ENCODE data around the gene CERS6.

CERS6 gene

DNA sequence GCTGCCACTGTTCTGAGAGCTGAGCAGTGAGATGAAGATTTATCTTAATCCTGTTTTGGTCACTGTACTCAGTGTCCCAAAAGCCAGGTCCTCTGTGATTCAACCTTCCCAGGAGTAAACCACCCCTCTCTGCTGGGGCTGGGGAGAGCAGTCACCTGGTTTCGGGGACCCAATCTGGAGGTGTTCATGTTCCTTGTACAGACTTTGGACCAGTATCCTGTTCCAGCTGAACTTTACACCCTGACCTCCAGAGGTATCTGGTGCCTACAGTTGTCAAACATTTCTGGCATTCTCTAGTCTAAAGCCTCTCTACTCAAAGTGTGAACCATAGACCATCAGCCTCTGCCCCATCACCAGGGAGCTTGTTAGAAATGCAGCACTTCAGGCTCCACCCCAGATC, 22.1 kb downstream of the CERS6 start (continued):
- TF ChIP-seq, protein P1, sequence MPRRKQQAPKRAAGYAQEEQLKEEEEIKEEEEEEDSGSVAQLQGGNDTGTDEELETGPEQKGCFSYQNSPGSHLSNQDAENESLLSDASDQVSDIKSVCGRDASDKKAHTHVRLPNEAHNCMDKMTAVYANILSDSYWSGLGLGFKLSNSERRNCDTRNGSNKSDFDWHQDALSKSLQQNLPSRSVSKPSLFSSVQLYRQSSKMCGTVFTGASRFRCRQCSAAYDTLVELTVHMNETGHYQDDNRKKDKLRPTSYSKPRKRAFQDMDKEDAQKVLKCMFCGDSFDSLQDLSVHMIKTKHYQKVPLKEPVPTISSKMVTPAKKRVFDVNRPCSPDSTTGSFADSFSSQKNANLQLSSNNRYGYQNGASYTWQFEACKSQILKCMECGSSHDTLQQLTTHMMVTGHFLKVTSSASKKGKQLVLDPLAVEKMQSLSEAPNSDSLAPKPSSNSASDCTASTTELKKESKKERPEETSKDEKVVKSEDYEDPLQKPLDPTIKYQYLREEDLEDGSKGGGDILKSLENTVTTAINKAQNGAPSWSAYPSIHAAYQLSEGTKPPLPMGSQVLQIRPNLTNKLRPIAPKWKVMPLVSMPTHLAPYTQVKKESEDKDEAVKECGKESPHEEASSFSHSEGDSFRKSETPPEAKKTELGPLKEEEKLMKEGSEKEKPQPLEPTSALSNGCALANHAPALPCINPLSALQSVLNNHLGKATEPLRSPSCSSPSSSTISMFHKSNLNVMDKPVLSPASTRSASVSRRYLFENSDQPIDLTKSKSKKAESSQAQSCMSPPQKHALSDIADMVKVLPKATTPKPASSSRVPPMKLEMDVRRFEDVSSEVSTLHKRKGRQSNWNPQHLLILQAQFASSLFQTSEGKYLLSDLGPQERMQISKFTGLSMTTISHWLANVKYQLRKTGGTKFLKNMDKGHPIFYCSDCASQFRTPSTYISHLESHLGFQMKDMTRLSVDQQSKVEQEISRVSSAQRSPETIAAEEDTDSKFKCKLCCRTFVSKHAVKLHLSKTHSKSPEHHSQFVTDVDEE (CRISPR knock-in tag; IDR thresholded peaks at IDR 0.05): no peak
- no peak for TF ChIP-seq TOX (CRISPR knock-in tag; IDR thresholded peaks at IDR 0.05; ENCODE audit: borderline replicate concordance)

DNA sequence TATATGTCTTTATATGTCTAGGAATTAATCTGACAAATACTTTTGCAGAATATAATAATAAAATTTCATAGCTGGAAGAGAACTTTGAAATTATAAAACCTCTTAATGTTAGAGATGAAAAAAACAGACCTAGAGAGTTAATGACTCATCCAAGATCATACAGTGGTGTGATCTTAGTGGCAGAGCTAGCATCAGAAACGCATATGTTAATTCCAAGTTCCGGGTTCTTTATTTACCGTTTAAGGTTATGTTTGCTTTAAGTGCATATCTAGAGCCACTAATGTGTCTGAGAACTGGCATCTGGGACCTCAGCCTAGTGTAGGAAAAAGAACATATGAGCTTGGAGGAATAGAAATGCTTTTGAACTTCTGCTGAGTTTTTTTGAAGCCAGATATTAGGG, 24.3 kb downstream of the CERS6 start:
- TF ChIP-seq ZFP3 (CRISPR knock-in tag; IDR thresholded peaks at IDR 0.05) (no peak), ISL1 (CRISPR knock-in tag; IDR thresholded peaks at IDR 0.05) (no peak)
- no peak for ATAC-seq

DNA sequence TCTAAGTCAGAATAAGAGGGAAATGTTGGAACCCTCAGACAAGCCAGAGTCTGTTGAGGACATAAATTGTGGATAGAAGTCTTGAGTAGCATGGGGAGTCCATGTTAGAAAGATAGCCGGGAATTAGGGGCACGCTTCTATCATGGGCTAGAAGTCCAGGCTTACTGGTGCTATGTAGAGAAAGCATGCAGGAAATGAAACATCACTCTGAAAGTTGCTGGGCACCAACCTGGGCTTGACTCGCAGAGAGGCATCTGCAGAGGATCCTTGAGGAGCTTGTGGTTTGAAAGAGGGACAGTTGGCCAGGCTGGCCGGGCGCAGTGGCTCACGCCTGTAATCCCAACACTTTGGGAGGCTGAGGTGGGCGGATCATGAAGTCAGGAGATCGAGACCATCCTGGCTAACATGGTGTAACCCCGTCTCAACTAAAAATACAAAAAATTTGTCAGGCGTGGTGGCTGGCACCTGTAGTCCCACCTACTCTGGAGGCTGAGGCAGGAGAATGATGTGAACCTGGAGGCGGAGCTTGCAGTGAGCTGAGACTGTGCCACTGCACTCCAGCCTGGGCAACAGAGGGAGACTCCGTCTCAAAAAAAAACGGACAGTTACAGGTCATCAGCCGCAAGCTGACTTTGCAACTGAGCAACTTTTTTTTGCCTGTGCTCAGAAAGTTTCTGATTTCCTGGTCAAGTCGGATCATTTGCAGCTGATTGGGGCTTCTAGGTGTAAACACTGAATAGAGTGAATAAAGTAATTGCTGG, 24.9 kb downstream of the CERS6 start:
- ATAC-seq: no peak
- TF ChIP-seq, protein P2, sequence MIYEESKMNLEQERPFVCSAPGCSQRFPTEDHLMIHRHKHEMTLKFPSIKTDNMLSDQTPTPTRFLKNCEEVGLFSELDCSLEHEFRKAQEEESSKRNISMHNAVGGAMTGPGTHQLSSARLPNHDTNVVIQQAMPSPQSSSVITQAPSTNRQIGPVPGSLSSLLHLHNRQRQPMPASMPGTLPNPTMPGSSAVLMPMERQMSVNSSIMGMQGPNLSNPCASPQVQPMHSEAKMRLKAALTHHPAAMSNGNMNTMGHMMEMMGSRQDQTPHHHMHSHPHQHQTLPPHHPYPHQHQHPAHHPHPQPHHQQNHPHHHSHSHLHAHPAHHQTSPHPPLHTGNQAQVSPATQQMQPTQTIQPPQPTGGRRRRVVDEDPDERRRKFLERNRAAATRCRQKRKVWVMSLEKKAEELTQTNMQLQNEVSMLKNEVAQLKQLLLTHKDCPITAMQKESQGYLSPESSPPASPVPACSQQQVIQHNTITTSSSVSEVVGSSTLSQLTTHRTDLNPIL (CRISPR knock-in tag; IDR thresholded peaks at IDR 0.05; ENCODE audit: low read depth): no peak
- TF ChIP-seq ZNF8 (CRISPR knock-in tag; IDR thresholded peaks at IDR 0.05) (no peak), ZFP3 (CRISPR knock-in tag; IDR thresholded peaks at IDR 0.05) (no peak), ARNTL (CRISPR knock-in tag; IDR thresholded peaks at IDR 0.05; ENCODE audit: borderline replicate concordance, low read depth) (no peak), BACH2 (CRISPR knock-in tag; IDR thresholded peaks at IDR 0.05; ENCODE audit: borderline replicate concordance) (no peak), ZNF565 (CRISPR knock-in tag; conservative IDR thresholded peaks at IDR 0.05; ENCODE audit: low read depth) (no peak), CSDC2 (CRISPR knock-in tag; IDR thresholded peaks at IDR 0.05) (no peak), SNAI2 (CRISPR knock-in tag; IDR thresholded peaks at IDR 0.05) (no peak)
- TF ChIP-seq, protein P1 (CRISPR knock-in tag; IDR thresholded peaks at IDR 0.05): no peak
- TF ChIP-seq, protein P3, sequence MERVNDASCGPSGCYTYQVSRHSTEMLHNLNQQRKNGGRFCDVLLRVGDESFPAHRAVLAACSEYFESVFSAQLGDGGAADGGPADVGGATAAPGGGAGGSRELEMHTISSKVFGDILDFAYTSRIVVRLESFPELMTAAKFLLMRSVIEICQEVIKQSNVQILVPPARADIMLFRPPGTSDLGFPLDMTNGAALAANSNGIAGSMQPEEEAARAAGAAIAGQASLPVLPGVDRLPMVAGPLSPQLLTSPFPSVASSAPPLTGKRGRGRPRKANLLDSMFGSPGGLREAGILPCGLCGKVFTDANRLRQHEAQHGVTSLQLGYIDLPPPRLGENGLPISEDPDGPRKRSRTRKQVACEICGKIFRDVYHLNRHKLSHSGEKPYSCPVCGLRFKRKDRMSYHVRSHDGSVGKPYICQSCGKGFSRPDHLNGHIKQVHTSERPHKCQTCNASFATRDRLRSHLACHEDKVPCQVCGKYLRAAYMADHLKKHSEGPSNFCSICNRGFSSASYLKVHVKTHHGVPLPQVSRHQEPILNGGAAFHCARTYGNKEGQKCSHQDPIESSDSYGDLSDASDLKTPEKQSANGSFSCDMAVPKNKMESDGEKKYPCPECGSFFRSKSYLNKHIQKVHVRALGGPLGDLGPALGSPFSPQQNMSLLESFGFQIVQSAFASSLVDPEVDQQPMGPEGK (CRISPR knock-in tag; IDR thresholded peaks at IDR 0.05; ENCODE audit: borderline replicate concordance): no peak
- TF ChIP-seq, protein P4, sequence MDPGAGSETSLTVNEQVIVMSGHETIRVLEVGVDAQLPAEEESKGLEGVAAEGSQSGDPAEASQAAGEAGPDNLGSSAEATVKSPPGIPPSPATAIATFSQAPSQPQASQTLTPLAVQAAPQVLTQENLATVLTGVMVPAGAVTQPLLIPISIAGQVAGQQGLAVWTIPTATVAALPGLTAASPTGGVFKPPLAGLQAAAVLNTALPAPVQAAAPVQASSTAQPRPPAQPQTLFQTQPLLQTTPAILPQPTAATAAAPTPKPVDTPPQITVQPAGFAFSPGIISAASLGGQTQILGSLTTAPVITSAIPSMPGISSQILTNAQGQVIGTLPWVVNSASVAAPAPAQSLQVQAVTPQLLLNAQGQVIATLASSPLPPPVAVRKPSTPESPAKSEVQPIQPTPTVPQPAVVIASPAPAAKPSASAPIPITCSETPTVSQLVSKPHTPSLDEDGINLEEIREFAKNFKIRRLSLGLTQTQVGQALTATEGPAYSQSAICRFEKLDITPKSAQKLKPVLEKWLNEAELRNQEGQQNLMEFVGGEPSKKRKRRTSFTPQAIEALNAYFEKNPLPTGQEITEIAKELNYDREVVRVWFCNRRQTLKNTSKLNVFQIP (CRISPR knock-in tag; IDR thresholded peaks at IDR 0.05; ENCODE audit: borderline replicate concordance, low read depth): no peak

DNA sequence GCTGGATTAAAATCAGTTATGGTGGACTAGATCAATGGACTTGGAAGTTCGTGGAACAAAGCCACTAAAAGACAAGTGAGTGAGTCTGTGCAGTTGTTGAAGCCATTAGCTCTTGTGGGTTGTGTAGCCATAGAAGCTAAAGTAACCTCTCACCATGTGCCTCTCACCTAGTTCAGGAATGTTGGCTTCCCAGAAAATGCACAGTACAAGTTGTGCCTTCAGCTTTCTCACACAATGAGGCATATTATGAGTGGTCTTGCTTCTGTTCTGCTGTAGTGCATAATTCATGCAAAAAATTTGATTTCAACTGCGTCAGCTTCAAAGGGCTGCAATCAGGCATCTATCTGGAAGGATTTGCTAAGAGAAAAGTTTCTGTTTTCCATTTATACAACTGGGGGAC, 26.2 kb downstream of the CERS6 start:
- ATAC-seq: no peak
- TF ChIP-seq OSR1 (CRISPR knock-in tag; IDR thresholded peaks at IDR 0.05) (no peak), ZNF70 (CRISPR knock-in tag; IDR thresholded peaks at IDR 0.05) (no peak), ZFP3 (CRISPR knock-in tag; IDR thresholded peaks at IDR 0.05) (no peak), BACH2 (CRISPR knock-in tag; IDR thresholded peaks at IDR 0.05; ENCODE audit: borderline replicate concordance) (no peak), ZC3H10 (CRISPR knock-in tag; IDR thresholded peaks at IDR 0.05) (no peak), ISL1 (CRISPR knock-in tag; IDR thresholded peaks at IDR 0.05) (no peak), PPARA (CRISPR knock-in tag; IDR thresholded peaks at IDR 0.05; ENCODE audit: borderline replicate concordance) (no peak), ZFP30 (CRISPR knock-in tag; IDR thresholded peaks at IDR 0.05) (no peak), ARNTL (CRISPR knock-in tag; IDR thresholded peaks at IDR 0.05; ENCODE audit: borderline replicate concordance, low read depth) (no peak), TCF4 (CRISPR knock-in tag; IDR thresholded peaks at IDR 0.05; ENCODE audit: borderline replicate concordance) (no peak), SNAI2 (CRISPR knock-in tag; IDR thresholded peaks at IDR 0.05) (no peak), CSDC2 (CRISPR knock-in tag; IDR thresholded peaks at IDR 0.05) (no peak)
- TF ChIP-seq, protein P1 (CRISPR knock-in tag; IDR thresholded peaks at IDR 0.05): no peak
